Endothelial cell of umbilical vein (primary cell): ENCODE data around the gene ZRANB1. TPM values are rescaled to one million over a fixed set of nuclear protein-coding genes. Genes with fewer than 3 reads are reported as not detected.

Experiments used
- BruUV-seq: library from RNA; stranded (reverse); fragments of 400-500 nt; replicated peaks from 2 replicates; lab custom pipeline; 2021; lab: Mats Ljungman, UMichigan
- CTCF ChIA-PET: fragments of 300-600, 350-600 bp; sonication (Branson Sonifier 250); formaldehyde crosslinking; loops from one replicate; lab custom pipeline; 2021; ENCODE audit warnings: antibody characterized with exemption, inconsistent platforms; lab: Charles Lee
- POLR2A ChIA-PET: fragments of 300-600, 350-600 bp; sonication (Branson Sonifier 250); formaldehyde crosslinking; loops from one replicate; lab custom pipeline; 2021; ENCODE audit warnings: antibody characterized with exemption, inconsistent platforms; lab: Charles Lee
- DNase-seq: peaks from one replicate; pipeline ENCODE4 v3.0.0-alpha.2; 2011; ENCODE audit warnings: low read depth, low spot score
- FAIRE-seq: peaks from 2 replicates; lab custom pipeline; 2011; peaks lifted over from hg19 to GRCh38; lab: Jason Lieb, UNC
- H2AFZ ChIP-seq: 2 replicates; pipeline ENCODE4 v1.6.0; 2012; ENCODE audit warnings: low read depth, low read length, control low read depth, inconsistent platforms
- H3K27ac ChIP-seq: 2 replicates; pipeline ENCODE4 v1.5.1; 2011; ENCODE audit warnings: low read depth, mild to moderate bottlenecking, control low read depth, low read length, moderate library complexity; ENCODE audit not compliant: insufficient read depth
- H3K27me3 ChIP-seq, 2 experiments: 2 replicates each; pipeline versions ENCODE4 v1.6.0 to v1.6.1; 2011; ENCODE audit warnings: low read length in 2 of 2, mixed read lengths in 1 of 2; ENCODE audit not compliant: control insufficient read depth in 2 of 2, insufficient read depth in 2 of 2
- H3K36me3 ChIP-seq, 2 experiments: 2 replicates in 1 of 2; 3 replicates in 1 of 2; pipeline ENCODE4 v1.5.1; 2011; ENCODE audit warnings: low read length in 2 of 2, mild to moderate bottlenecking in 1 of 2, moderate library complexity in 1 of 2; ENCODE audit not compliant: control insufficient read depth in 2 of 2, insufficient read depth in 2 of 2; ENCODE audit errors: extremely low read depth in 1 of 2
- H3K4me1 ChIP-seq: 3 replicates; pipeline ENCODE4 v1.5.1; 2011; ENCODE audit warnings: mild to moderate bottlenecking, low read length; ENCODE audit not compliant: control insufficient read depth, insufficient read depth; ENCODE audit errors: extremely low read depth
- H3K4me2 ChIP-seq: 2 replicates; pipeline ENCODE4 v1.6.1; 2011; ENCODE audit warnings: low read length, control low read depth, mixed read lengths; ENCODE audit not compliant: insufficient read depth
- H3K4me3 ChIP-seq, 3 experiments: fragments of 200-600 bp in 1 of 3; sonication (generic), shearing (Covaris generic) in 1 of 3; replicated peaks in 1 of 3; 2 replicates each; pipeline ENCODE4 v1.5.1; 2011 to 2016; ENCODE audit warnings: control low read depth in 3 of 3, low read length in 3 of 3, mild to moderate bottlenecking in 2 of 3, inconsistent platforms in 1 of 3, low read depth in 1 of 3, moderate library complexity in 1 of 3; ENCODE audit not compliant: insufficient read depth in 1 of 3
- H3K79me2 ChIP-seq: 2 replicates; pipeline ENCODE4 v1.6.0; 2012; ENCODE audit warnings: low read length, inconsistent platforms; ENCODE audit not compliant: control insufficient read depth, insufficient read depth
- H3K9ac ChIP-seq: replicated peaks from 2 replicates; pipeline ENCODE3; 2011; ENCODE audit warnings: low read length, control low read depth; ENCODE audit not compliant: insufficient read depth; ENCODE audit errors: extremely low read depth
- H3K9me1 ChIP-seq: replicated peaks from 3 replicates; pipeline ENCODE4 v1.6.0; 2011; ENCODE audit warnings: mild to moderate bottlenecking, low read length; ENCODE audit not compliant: control insufficient read depth, insufficient read depth; ENCODE audit errors: extremely low read depth
- H3K9me3 ChIP-seq: replicated peaks from 2 replicates; pipeline ENCODE4 v1.5.1; 2012; ENCODE audit warnings: low read length, inconsistent platforms; ENCODE audit not compliant: control insufficient read depth, insufficient read depth
- H4K20me1 ChIP-seq: replicated peaks from 2 replicates; pipeline ENCODE3; 2011; ENCODE audit warnings: mild to moderate bottlenecking, low read length; ENCODE audit not compliant: control insufficient read depth, insufficient read depth; ENCODE audit errors: extremely low read depth
- CTCF ChIP-seq, 2 donors: IDR thresholded peaks; 1 replicate in 1 of 2; 2 replicates in 1 of 2; pipeline ENCODE4 v1.5.1; 2011; ENCODE audit warnings: low read length in 2 of 2, mild to moderate bottlenecking in 2 of 2, moderate library complexity in 2 of 2, control low read depth in 1 of 2, inconsistent platforms in 1 of 2, low read depth in 1 of 2; ENCODE audit not compliant: insufficient read depth in 1 of 2; ENCODE audit errors: extremely low read depth in 1 of 2
- EZH2 ChIP-seq: IDR thresholded peaks from 2 replicates; pipeline ENCODE4 v1.6.1; 2012; ENCODE audit warnings: borderline replicate concordance, low read depth, mild to moderate bottlenecking, moderate library complexity, low read length, inconsistent platforms; ENCODE audit not compliant: severe bottlenecking
- FOS ChIP-seq: IDR thresholded peaks from 2 replicates; pipeline ENCODE4 v1.6.1; 2011; ENCODE audit warnings: mild to moderate bottlenecking, low read length, moderate library complexity, borderline replicate concordance; ENCODE audit not compliant: insufficient read depth
- GATA2 ChIP-seq: IDR thresholded peaks from 2 replicates; pipeline ENCODE4 v1.7.0; 2011; ENCODE audit warnings: low read depth, mild to moderate bottlenecking, moderate library complexity, mixed read lengths, low read length; ENCODE audit not compliant: insufficient read length, insufficient read depth
- MAX ChIP-seq: IDR thresholded peaks from 2 replicates; pipeline ENCODE4 v1.6.1; 2011; ENCODE audit not compliant: insufficient read depth, insufficient read length
- POLR2A ChIP-seq: IDR thresholded peaks from 2 replicates; pipeline ENCODE4 v1.6.1; 2012; ENCODE audit warnings: low read depth, mild to moderate bottlenecking, control low read depth, low read length
- POLR2AphosphoS5 ChIP-seq: IDR thresholded peaks from 2 replicates; pipeline ENCODE4 v1.6.1; 2012; ENCODE audit warnings: low read depth, mild to moderate bottlenecking, control low read depth, low read length, moderate library complexity; ENCODE audit not compliant: insufficient read depth
- dilution Hi-C: fragments of 300-500 bp; cut with MboI; formaldehyde crosslinking; loops from one replicate; pipeline ENCODE4 v1.15.0; 2019; ENCODE audit warnings: low sequenced_read_pairs; ENCODE audit not compliant: extremely low pct_ligation_motif_present
- intact Hi-C: fragments of 100-400 bp; cut with micrococcal nuclease; formaldehyde crosslinking; loops from one replicate; pipeline ENCODE4 v1.10.0; 2022
- polyA plus RNA-seq, 4 experiments: library from polyadenylated mRNA; depleted of rRNA in 3 of 4; stranded (reverse) in 3 of 4; unstranded in 1 of 4; fragments of >200 nt; gene quantifications; 2 replicates each; pipeline versions ENCODE4 v1.2.1 to v1.2.3, GENCODE V29; 2011 to 2012; ENCODE audit warnings: missing spikeins in 1 of 4
- total RNA-seq: library from RNA; stranded (reverse); gene quantifications from 2 replicates; pipeline ENCODE4 v1.2.3, GENCODE V29; 2021

ZRANB1 gene
- total and polyA plus RNA-seq, 2 donors (not counting 3 experiments of a cell fraction or from before 2014, with no cell fraction given) = 6.2 to 17.7 TPM

GRCh38 chr10:124912101-124912886 is 29.6 kb upstream of the ZRANB1 start:
- DNase-seq (no peak), FAIRE-seq (no peak)
- H3K9me3 ChIP-seq = no peaks in the 10 kb centered on the region
- H3K9ac ChIP-seq = no peak overlapping the region
- POLR2A ChIA-PET = no interaction called here
- no peak overlapping the region for H2AFZ ChIP-seq
- intact Hi-C loops = no loop called here
- H3K79me2 ChIP-seq = peaks cover under 1% of the 10 kb centered on the region
- dilution Hi-C loops = no loop called here
- no TSS peak for BruUV-seq
- H3K27ac ChIP-seq = no peak overlapping the region
- no peaks in the 10 kb centered on the region for H4K20me1 ChIP-seq
- no peaks in the 10 kb centered on the region for H3K9me1 ChIP-seq
- peaks cover 6% of the 10 kb centered on the region for H3K4me1 ChIP-seq
- H3K4me3 ChIP-seq = no peak overlapping the region
- TF ChIP-seq POLR2A = no peak
- TF ChIP-seq GATA2 = no peak
- TF ChIP-seq EZH2 = no peak
- TF ChIP-seq POLR2AphosphoS5 = no peak
- TF ChIP-seq CTCF (IDR thresholded peaks at IDR 0.05; ENCODE audit: extremely low read depth in 1 of 2, insufficient read depth in 1 of 2, low read depth in 1 of 2, low read length in 2 of 2) = no peak
- no peak for TF ChIP-seq MAX
- TF ChIP-seq FOS = no peak
- CTCF ChIA-PET = interaction anchor here (1.6 kb wide), 1 partner anchor 10 kb away, joined by 5 read pairs; no protein-coding TSS in a partner anchor
- no peaks in the 10 kb centered on the region for H3K36me3 ChIP-seq
- no peaks in the 10 kb centered on the region for H3K27me3 ChIP-seq
- no peak overlapping the region for H3K4me2 ChIP-seq
